ENCODE data around the gene E2F2.

E2F2 gene

DNA sequence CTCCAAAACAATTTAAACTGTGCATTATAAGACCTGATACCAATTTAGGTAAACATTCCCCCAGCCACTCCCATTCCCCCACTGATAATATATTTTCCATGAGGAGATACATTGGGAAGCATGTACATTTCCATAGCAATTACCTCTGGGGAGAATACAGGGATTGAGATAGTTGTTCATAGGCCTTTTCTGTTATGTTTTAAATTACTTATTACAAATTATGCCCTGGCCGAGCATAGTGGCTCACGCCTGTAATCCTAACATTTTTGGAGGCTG is 51.4 kb downstream of the E2F2 start:
- TF ChIP-seq, protein P1, sequence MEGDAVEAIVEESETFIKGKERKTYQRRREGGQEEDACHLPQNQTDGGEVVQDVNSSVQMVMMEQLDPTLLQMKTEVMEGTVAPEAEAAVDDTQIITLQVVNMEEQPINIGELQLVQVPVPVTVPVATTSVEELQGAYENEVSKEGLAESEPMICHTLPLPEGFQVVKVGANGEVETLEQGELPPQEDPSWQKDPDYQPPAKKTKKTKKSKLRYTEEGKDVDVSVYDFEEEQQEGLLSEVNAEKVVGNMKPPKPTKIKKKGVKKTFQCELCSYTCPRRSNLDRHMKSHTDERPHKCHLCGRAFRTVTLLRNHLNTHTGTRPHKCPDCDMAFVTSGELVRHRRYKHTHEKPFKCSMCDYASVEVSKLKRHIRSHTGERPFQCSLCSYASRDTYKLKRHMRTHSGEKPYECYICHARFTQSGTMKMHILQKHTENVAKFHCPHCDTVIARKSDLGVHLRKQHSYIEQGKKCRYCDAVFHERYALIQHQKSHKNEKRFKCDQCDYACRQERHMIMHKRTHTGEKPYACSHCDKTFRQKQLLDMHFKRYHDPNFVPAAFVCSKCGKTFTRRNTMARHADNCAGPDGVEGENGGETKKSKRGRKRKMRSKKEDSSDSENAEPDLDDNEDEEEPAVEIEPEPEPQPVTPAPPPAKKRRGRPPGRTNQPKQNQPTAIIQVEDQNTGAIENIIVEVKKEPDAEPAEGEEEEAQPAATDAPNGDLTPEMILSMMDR (IDR thresholded peaks at IDR 0.05; ENCODE audit: low read length, missing control alignments): no peak
- H3K4me3 ChIP-seq (replicated peaks; ENCODE audit: low read depth, low read length): no peak overlapping the region
- no peak for DNase-seq (ENCODE audit: low read depth)

DNA sequence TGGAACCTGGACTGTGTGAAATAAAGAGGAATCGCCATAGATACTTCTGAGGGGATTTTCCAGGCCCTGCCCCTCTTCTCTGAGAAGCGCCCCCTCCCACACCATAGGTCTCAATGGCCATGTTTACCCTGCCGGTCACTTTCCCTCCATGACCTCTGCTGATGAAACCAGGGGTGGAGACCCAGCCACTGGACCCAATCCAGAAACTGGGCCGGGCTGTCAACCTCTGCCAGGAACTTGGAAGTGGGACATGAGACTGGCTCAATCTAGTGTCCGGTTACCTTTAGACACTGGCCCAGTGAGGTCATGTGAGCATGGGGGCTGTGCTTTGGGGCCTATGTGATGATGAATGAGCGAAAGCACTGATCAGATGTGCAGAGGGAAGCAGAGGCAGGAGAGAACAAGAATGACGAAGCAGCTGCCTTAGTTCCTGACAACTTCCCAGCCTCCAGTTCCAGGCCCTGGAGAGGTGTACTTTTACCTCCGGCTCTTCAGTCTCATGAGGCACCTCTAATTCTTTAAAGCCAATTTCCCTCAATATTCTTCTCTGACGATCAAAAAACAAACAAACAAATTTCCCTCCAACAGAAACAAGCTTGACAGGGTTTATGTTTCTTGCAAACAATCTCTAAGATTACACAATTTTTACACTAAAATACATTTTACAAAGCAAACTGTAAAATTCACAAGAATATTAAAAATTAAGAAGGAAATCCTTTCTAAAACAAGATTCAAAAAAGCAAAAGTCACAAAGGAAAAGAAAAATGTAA is 52.0 kb downstream of the E2F2 start:
- DNase-seq (ENCODE audit: low read depth): peak; percentile 90
- no peak overlapping the region for H3K4me3 ChIP-seq (replicated peaks; ENCODE audit: low read depth, low read length)
- TF ChIP-seq, protein P1 (IDR thresholded peaks at IDR 0.05; ENCODE audit: low read length, missing control alignments): no peak

DNA sequence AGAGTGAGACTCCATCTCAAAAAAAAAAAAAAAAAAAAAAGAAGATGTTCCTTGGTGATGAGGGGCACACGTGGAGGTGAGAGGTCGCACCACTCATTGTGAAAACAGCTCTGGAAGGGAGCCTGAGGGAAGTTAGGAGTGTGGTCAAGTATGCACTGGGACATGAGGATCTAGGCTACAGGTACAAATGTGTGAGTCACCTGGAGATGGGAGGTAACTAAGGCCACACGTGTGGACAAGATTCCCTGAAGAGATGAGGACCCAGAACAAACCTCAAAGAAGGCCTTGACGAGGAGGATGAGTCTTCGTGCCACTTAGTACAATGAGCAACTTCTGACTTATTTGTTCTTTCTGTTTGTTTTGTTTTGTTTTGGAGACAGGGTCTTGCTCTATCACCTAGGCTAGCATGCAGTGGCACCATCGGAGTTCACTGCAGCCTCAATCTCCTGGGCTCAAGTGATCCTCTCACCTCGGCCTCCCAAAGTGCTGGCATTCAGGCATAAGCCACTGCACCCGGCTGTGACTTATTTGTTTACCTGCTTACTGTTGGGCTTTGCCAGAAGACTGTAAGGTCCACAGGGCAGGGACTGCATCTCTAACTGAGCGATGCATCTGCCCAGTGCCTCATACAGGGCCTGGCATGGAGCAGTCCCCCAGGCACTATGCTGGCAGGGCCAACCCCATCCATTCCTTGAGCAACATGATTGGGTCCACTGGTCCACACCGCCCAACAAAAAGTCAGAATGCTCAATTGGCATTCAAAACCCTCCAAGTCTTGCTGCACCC is 53.5 kb downstream of the E2F2 start:
- no peak for DNase-seq (ENCODE audit: low read depth)
- H3K4me3 ChIP-seq (replicated peaks; ENCODE audit: low read depth, low read length): no peak overlapping the region
- TF ChIP-seq, protein P1 (IDR thresholded peaks at IDR 0.05; ENCODE audit: low read length, missing control alignments): no peak

DNA sequence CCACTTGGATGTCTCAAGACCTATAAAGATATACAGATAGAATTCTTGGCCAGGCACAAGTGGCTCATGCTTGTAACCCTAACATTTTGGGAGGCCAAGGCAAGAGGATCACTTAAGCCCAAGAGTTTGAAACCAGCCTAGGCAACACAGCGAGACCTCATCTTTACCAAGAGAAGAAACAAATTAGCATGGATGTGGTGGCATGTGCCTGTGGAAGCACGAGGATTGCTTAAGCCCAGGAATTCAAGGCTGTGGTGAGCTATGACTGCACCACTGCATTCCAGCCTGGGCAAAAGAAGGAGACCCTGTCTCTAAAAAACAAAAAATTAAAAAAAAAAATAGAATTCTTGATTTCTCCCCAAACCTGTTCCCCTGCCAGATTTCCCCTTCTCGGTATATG is 55.4 kb downstream of the E2F2 start:
- DNase-seq (ENCODE audit: low read depth): peak; percentile 56
- TF ChIP-seq, protein P1 (IDR thresholded peaks at IDR 0.05; ENCODE audit: low read length, missing control alignments): no peak
- H3K4me3 ChIP-seq (replicated peaks; ENCODE audit: low read depth, low read length): no peak overlapping the region

DNA sequence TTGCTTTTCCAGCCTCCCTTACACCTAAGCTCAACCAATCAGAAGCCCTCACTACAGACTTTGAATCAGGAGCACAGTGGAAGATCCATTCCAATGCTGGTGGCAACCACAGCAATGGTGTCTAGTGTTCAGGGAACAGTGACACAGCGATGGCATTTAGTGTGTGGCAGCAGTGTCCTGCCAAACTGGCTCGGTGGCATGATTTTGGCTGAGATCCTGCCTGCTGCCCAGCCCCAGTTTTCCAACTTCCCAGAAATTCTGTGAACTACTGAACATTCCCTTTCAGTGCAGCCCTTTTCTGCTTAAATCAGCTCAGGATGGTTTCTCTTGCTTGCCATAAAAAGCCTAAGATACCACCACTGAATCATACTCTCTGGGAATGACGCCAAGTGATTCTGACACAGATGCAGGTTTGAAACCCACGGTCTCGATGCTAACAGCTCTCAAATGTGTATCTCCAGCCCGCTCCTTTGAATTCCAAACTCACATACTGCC is 55.9 kb downstream of the E2F2 start:
- H3K4me3 ChIP-seq (replicated peaks; ENCODE audit: low read depth, low read length): no peak overlapping the region
- TF ChIP-seq, protein P1 (IDR thresholded peaks at IDR 0.05; ENCODE audit: low read length, missing control alignments): no peak
- DNase-seq (ENCODE audit: low read depth): peak; percentile 93

DNA sequence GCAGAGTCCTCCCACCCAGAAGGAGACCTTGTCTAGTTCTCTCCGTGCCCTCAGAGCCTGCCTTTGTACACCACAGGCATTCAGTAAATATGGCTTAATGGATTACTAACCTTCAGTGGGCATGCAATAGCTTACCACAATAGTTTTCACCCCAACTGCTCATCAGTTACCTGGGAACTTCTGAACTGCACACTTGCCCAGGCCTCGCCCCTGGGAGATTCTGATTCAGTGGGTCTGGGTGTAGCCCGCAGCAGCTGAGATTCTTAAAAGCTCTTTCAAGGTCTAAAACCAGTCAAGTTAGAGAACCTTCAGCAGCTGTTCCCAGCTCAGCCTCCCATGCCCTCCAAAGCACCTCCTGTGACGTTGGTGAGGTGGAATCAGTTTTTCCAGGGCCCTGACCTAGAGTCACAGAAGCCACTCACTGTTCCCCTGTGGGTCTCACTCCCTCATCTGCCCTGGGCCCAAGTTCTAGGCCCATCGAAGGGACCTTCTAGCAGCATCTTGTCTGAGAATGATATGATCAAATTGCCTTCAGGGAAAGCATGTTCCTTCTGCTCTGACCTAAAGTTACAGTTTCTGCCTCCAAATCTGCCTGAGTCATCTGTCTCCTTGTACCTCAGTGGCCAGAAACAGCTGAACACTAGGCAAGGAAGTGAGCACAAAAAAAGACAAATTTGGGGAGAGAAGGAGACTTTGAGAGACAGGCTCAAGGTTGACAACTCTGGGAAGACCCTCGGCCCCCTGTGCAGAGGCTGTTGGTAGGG is 57.8 kb downstream of the E2F2 start:
- no peak for DNase-seq (ENCODE audit: low read depth)

More for the DNA sequence above, 57.8 kb downstream of the E2F2 start:
- TF ChIP-seq, protein P1 (IDR thresholded peaks at IDR 0.05; ENCODE audit: low read length, missing control alignments): no peak
- no peak overlapping the region for H3K4me3 ChIP-seq (replicated peaks; ENCODE audit: low read depth, low read length)

Data from fibroblast of pulmonary artery (primary cell).